ENCODE measurements around the gene FGF14.

Gene FGF14

GRCh38 chr13:101967781-101968180, 434.1 kb downstream of the FGF14 start:
- no peak overlapping the region for H3K27ac Mint-ChIP-seq
- H3K4me3 Mint-ChIP-seq, result no peak overlapping the region
- H3K27me3 Mint-ChIP-seq, result no peaks in the 10 kb centered on the region
- no peaks in the 10 kb centered on the region for H3K36me3 Mint-ChIP-seq (ENCODE audit: low read depth)
- no peaks in the 10 kb centered on the region for H3K9me3 Mint-ChIP-seq
- DNase-seq, result no peak
- H3K4me1 Mint-ChIP-seq (ENCODE audit: low read depth), result no peaks in the 10 kb centered on the region

- Mint-ChIP-seq H3K4me1 (ENCODE audit: low read depth) (no peaks in the 10 kb centered on the region), H3K9me3 (no peaks in the 10 kb centered on the region), H3K27ac (no peak overlapping the region), H3K27me3 (no peaks in the 10 kb centered on the region), H3K4me3 (no peak overlapping the region), H3K36me3 (ENCODE audit: low read depth) (no peaks in the 10 kb centered on the region)
- no peak for DNase-seq
These were observed 434.6 kb downstream of the FGF14 start for GRCh38 chr13:101967216-101967615.

GRCh38 chr13:101965096-101965495, 436.8 kb downstream of the FGF14 start:
- H3K27ac Mint-ChIP-seq, result no peak overlapping the region
- no peak overlapping the region for H3K4me3 Mint-ChIP-seq
- H3K9me3 Mint-ChIP-seq, result no peaks in the 10 kb centered on the region
- no peaks in the 10 kb centered on the region for H3K27me3 Mint-ChIP-seq
- no peaks in the 10 kb centered on the region for H3K36me3 Mint-ChIP-seq (ENCODE audit: low read depth)
- no peaks in the 10 kb centered on the region for H3K4me1 Mint-ChIP-seq (ENCODE audit: low read depth)
- DNase-seq, result no peak

- H3K27me3 Mint-ChIP-seq, result no peaks in the 10 kb centered on the region
- H3K9me3 Mint-ChIP-seq, result no peaks in the 10 kb centered on the region
- DNase-seq, result no peak
- H3K27ac Mint-ChIP-seq, result no peak overlapping the region
- H3K4me1 Mint-ChIP-seq (ENCODE audit: low read depth), result peaks cover 5% of the 10 kb centered on the region
- no peaks in the 10 kb centered on the region for H3K36me3 Mint-ChIP-seq (ENCODE audit: low read depth)
- H3K4me3 Mint-ChIP-seq, result no peak overlapping the region
These were observed 442.8 kb downstream of the FGF14 start for GRCh38 chr13:101959016-101959415.

GRCh38 chr13:101955764-101956163, 446.1 kb downstream of the FGF14 start:
- Mint-ChIP-seq H3K4me3 (no peak overlapping the region), H3K9me3 (no peaks in the 10 kb centered on the region), H3K36me3 (ENCODE audit: low read depth) (no peaks in the 10 kb centered on the region), H3K27me3 (no peaks in the 10 kb centered on the region), H3K4me1 (ENCODE audit: low read depth) (peaks cover 5% of the 10 kb centered on the region), H3K27ac (no peak overlapping the region)
- no peak for DNase-seq

- peaks cover 5% of the 10 kb centered on the region for H3K9me3 Mint-ChIP-seq
- no peak for DNase-seq
- no peak overlapping the region for H3K4me3 Mint-ChIP-seq
- H3K36me3 Mint-ChIP-seq (ENCODE audit: low read depth), result no peaks in the 10 kb centered on the region
- H3K4me1 Mint-ChIP-seq (ENCODE audit: low read depth), result peaks cover 5% of the 10 kb centered on the region
- no peaks in the 10 kb centered on the region for H3K27me3 Mint-ChIP-seq
- H3K27ac Mint-ChIP-seq, result no peak overlapping the region
These were observed 450.7 kb downstream of the FGF14 start for GRCh38 chr13:101951114-101951513.

GRCh38 chr13:101949681-101950080, 452.2 kb downstream of the FGF14 start:
- Mint-ChIP-seq H3K4me1 (ENCODE audit: low read depth) (no peaks in the 10 kb centered on the region), H3K27ac (no peak overlapping the region), H3K36me3 (ENCODE audit: low read depth) (no peaks in the 10 kb centered on the region), H3K27me3 (no peaks in the 10 kb centered on the region), H3K4me3 (no peak overlapping the region), H3K9me3 (peaks cover 5% of the 10 kb centered on the region)
- DNase-seq, result no peak

- Mint-ChIP-seq H3K27ac (no peak overlapping the region), H3K9me3 (peaks cover 5% of the 10 kb centered on the region), H3K36me3 (ENCODE audit: low read depth) (no peaks in the 10 kb centered on the region), H3K4me1 (ENCODE audit: low read depth) (no peaks in the 10 kb centered on the region), H3K4me3 (no peak overlapping the region), H3K27me3 (peaks cover 4% of the 10 kb centered on the region)
- DNase-seq, result no peak
These were observed 455.4 kb downstream of the FGF14 start for GRCh38 chr13:101946401-101946800.

- no peaks in the 10 kb centered on the region for H3K36me3 Mint-ChIP-seq (ENCODE audit: low read depth)
- peaks cover 4% of the 10 kb centered on the region for H3K27me3 Mint-ChIP-seq
- H3K4me1 Mint-ChIP-seq (ENCODE audit: low read depth), result no peaks in the 10 kb centered on the region
- DNase-seq, result no peak
- H3K27ac Mint-ChIP-seq, result no peak overlapping the region
- H3K4me3 Mint-ChIP-seq, result no peak overlapping the region
- peaks cover 5% of the 10 kb centered on the region for H3K9me3 Mint-ChIP-seq
These were observed 456.4 kb downstream of the FGF14 start for GRCh38 chr13:101945435-101945834.

- no peak for DNase-seq
These were observed 457.3 kb downstream of the FGF14 start for GRCh38 chr13:101944521-101944920.

GRCh38 chr13:101942535-101943157, 459.2 kb downstream of the FGF14 start:
- H3K36me3 Mint-ChIP-seq (ENCODE audit: low read depth), result no peaks in the 10 kb centered on the region
- peaks cover 8% of the 10 kb centered on the region for H3K27me3 Mint-ChIP-seq
- no peak overlapping the region for H3K27ac Mint-ChIP-seq
- no peaks in the 10 kb centered on the region for H3K4me1 Mint-ChIP-seq (ENCODE audit: low read depth)
- no peak for DNase-seq
- H3K9me3 Mint-ChIP-seq, result peaks cover 5% of the 10 kb centered on the region
- H3K4me3 Mint-ChIP-seq, result no peak overlapping the region

More at GRCh38 chr13:101944521-101944920, 457.3 kb downstream of the FGF14 start:
- Mint-ChIP-seq H3K4me1 (ENCODE audit: low read depth) (no peaks in the 10 kb centered on the region), H3K9me3 (peaks cover 5% of the 10 kb centered on the region), H3K27ac (no peak overlapping the region), H3K36me3 (ENCODE audit: low read depth) (no peaks in the 10 kb centered on the region), H3K27me3 (peaks cover 4% of the 10 kb centered on the region), H3K4me3 (no peak overlapping the region)

- no peaks in the 10 kb centered on the region for H3K36me3 Mint-ChIP-seq (ENCODE audit: low read depth)
- H3K4me3 Mint-ChIP-seq, result no peak overlapping the region
- DNase-seq, result no peak
- H3K4me1 Mint-ChIP-seq (ENCODE audit: low read depth), result no peaks in the 10 kb centered on the region
- peaks cover 12% of the 10 kb centered on the region for H3K27me3 Mint-ChIP-seq
- H3K9me3 Mint-ChIP-seq, result peaks cover under 1% of the 10 kb centered on the region
- no peak overlapping the region for H3K27ac Mint-ChIP-seq
These were observed 459.8 kb downstream of the FGF14 start for GRCh38 chr13:101942038-101942437.

GRCh38 chr13:101941095-101941783, 460.6 kb downstream of the FGF14 start:
- H3K27me3 Mint-ChIP-seq, result peaks cover 20% of the 10 kb centered on the region

GRCh38 chr13:101939370-101939769, 462.5 kb downstream of the FGF14 start:
- Mint-ChIP-seq H3K9me3 (no peaks in the 10 kb centered on the region), H3K27ac (no peak overlapping the region), H3K4me1 (ENCODE audit: low read depth) (no peaks in the 10 kb centered on the region), H3K36me3 (ENCODE audit: low read depth) (no peaks in the 10 kb centered on the region), H3K4me3 (no peak overlapping the region), H3K27me3 (peaks cover 21% of the 10 kb centered on the region)
- DNase-seq, result no peak

More at GRCh38 chr13:101941095-101941783, 460.6 kb downstream of the FGF14 start:
- Mint-ChIP-seq H3K4me3 (no peak overlapping the region), H3K9me3 (no peaks in the 10 kb centered on the region), H3K4me1 (ENCODE audit: low read depth) (no peaks in the 10 kb centered on the region), H3K36me3 (ENCODE audit: low read depth) (no peaks in the 10 kb centered on the region), H3K27ac (no peak overlapping the region)
- no peak for DNase-seq

- Mint-ChIP-seq H3K27ac (no peak overlapping the region), H3K4me1 (ENCODE audit: low read depth) (no peaks in the 10 kb centered on the region), H3K4me3 (no peak overlapping the region), H3K9me3 (no peaks in the 10 kb centered on the region), H3K27me3 (peaks cover 17% of the 10 kb centered on the region), H3K36me3 (ENCODE audit: low read depth) (no peaks in the 10 kb centered on the region)
- no peak for DNase-seq
These were observed 466.0 kb downstream of the FGF14 start for GRCh38 chr13:101935828-101936227.

Measured in activated T-cell treated with anti-CD3 and anti-CD28 coated beads, Interleukin-2, amount 50 U/mL, for 24 hours (primary cell).